Astrocyte (in vitro differentiated cells and primary cell): ENCODE data around the gene INSC.

Experiments
- EZH2 ChIP-seq: IDR thresholded peaks from 2 replicates; pipeline ENCODE4 v1.6.1; 2012; ENCODE audit warnings: mild to moderate bottlenecking, low read length, inconsistent platforms; ENCODE audit not compliant: insufficient read depth
- TF ChIP-seq, protein P1 (sequence below): IDR thresholded peaks from 2 replicates; pipeline ENCODE4 v1.5.1; 2011; ENCODE audit warnings: low read depth, mild to moderate bottlenecking, inconsistent platforms, low read length, moderate library complexity; ENCODE audit not compliant: insufficient read depth

DNA sequence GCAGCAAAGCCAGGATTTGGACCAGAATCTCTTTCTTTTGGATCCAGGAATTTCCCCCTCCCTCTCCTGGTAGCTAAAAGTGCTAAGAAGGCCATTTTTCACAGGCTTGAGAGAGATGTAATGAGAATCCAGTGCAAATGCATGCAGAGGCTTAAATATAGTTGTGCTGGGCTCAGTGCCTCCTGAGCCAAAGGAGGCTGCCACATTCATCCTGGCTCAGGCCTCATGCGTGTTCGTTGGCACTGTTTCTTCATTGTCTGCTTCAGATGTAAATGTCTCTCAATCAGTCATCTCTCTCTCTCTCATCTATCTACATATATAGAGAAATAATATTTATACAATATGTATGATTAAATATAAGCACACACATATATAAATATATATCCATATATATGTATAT, 83.6 kb downstream of the INSC start:
- no peak for TF ChIP-seq EZH2
- TF ChIP-seq, protein P1, sequence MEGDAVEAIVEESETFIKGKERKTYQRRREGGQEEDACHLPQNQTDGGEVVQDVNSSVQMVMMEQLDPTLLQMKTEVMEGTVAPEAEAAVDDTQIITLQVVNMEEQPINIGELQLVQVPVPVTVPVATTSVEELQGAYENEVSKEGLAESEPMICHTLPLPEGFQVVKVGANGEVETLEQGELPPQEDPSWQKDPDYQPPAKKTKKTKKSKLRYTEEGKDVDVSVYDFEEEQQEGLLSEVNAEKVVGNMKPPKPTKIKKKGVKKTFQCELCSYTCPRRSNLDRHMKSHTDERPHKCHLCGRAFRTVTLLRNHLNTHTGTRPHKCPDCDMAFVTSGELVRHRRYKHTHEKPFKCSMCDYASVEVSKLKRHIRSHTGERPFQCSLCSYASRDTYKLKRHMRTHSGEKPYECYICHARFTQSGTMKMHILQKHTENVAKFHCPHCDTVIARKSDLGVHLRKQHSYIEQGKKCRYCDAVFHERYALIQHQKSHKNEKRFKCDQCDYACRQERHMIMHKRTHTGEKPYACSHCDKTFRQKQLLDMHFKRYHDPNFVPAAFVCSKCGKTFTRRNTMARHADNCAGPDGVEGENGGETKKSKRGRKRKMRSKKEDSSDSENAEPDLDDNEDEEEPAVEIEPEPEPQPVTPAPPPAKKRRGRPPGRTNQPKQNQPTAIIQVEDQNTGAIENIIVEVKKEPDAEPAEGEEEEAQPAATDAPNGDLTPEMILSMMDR: no peak
